Hippocampal formation (tissue), 2 donors: Measurements from ENCODE around the gene GALNT13.
A peak's percentile ranks its signal among the peaks of the same experiment; 100 is the strongest.

Experiments
- DNase-seq, 2 donors: peaks; one replicate each; lab custom pipeline; 2025; lab: John Stamatoyannopoulos, UW

Gene GALNT13

GRCh38 chr2:154481336-154481735, 609.6 kb downstream of the GALNT13 start:
- no peak for DNase-seq

- peak in 1 of 2 donors; percentile 4 for DNase-seq
Observed at GRCh38 chr2:154484338-154485099, 612.8 kb downstream of the GALNT13 start.

GRCh38 chr2:154488801-154489200, 617.1 kb downstream of the GALNT13 start:
- no peak for DNase-seq

DNA sequence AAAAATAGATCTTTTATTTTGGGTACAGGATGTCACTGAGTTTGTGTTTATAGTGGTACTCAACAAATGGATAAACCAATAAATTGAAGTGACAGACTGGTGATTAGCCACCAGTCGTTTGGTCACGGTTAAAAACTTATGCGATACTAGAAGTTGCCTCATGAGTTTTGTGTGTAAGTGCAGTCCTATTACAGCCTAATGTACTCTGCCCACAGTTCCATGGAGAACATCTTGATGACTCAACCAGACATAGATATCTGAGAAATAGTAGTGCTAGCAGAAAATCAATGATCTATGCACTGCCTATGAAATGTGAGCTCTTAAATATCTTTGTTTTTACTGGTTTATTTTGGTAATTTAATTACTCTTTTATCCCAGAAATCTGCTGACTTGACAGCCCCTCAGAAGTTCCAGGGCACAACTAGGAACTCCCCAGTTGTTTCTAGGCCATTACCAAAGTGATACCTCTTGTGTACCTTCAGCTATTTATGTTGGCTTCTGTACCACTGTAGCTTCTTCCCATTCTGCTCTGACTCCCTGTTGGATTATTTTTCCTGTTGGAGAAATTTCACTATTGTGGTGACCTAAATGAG, 617.6 kb downstream of the GALNT13 start:
- no peak for DNase-seq

DNA sequence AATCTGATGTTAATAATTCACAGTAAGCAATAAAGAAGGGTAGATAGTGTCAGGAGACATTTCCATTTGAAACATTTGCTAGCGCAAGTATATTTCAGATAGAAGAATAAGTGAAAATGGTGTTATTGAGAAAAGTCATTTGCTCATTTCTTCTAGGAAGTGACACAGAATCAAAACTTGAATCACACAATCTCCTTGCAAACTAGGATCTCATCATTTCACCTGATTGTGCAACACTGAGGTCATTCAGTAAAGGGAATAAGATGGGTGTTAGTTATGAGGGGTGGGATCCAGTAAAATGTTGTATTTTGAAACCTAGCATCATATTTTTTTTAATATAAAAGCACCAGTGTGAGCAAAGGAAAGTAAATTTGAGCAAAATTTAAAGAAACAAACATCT, 618.8 kb downstream of the GALNT13 start:
- no peak for DNase-seq

GRCh38 chr2:154495455-154495868, 623.7 kb downstream of the GALNT13 start:
- DNase-seq: no peak

GRCh38 chr2:154497019-154497418, 625.3 kb downstream of the GALNT13 start:
- DNase-seq: no peak
